Stimulated activated CD8-positive, alpha-beta memory T cell treated with anti-CD3 and anti-CD28 coated beads, Interleukin-7, amount 100 ng/mL, for 4 hours (primary cell): Measurements from ENCODE around the gene TTC3.
"Not testable (repeated sequence)": the region's sequence is repeated elsewhere in the genome, so short reads cannot be mapped to it uniquely, and the experiment has no call there.

Experiments used
- DNase-seq, 2 donors: peaks; one replicate each; pipeline ENCODE4 v3.0.0-alpha.2; 2020; ENCODE audit warnings: low read depth in 2 of 2

TTC3 gene

GRCh38 chr21:37072988-37073416 is at the start of gene TTC3, which contains the start of gene PIGP:
Gene TTC3 (plus strand): TSS chr21:37073254. CDS start chr21:37087258, 14,004 bp downstream.
Gene PIGP (minus strand): TSS chr21:37073071. CDS start chr21:37072515, 556 bp downstream.
- peak; percentile 92 to 97 for DNase-seq

- DNase-seq = no peak
Measured at GRCh38 chr21:37026499-37026898, 46.6 kb upstream of the TTC3 start.

- DNase-seq = no peak
Measured at GRCh38 chr21:37028570-37028969, 44.5 kb upstream of the TTC3 start.

- DNase-seq = no peak
Measured at GRCh38 chr21:37030864-37031263, 42.2 kb upstream of the TTC3 start.

- DNase-seq = no peak
Measured at GRCh38 chr21:37032293-37032692, 40.8 kb upstream of the TTC3 start.

- DNase-seq = no peak
Measured at GRCh38 chr21:37032877-37033471, 40.1 kb upstream of the TTC3 start.

GRCh38 chr21:37034394-37034793 is 38.7 kb upstream of the TTC3 start:
- DNase-seq = not testable (repeated sequence)

- no peak for DNase-seq
Measured at GRCh38 chr21:37036177-37036576, 36.9 kb upstream of the TTC3 start.

- no peak for DNase-seq
Measured at GRCh38 chr21:37039411-37040075, 33.5 kb upstream of the TTC3 start.

- no peak for DNase-seq
Measured at GRCh38 chr21:37040212-37040611, 32.8 kb upstream of the TTC3 start.

- DNase-seq = no peak
Measured at GRCh38 chr21:37041706-37042271, 31.3 kb upstream of the TTC3 start.

GRCh38 chr21:37043818-37044217 is 29.2 kb upstream of the TTC3 start:
- DNase-seq = no peak

GRCh38 chr21:37044643-37045042 is 28.4 kb upstream of the TTC3 start:
- no peak for DNase-seq

GRCh38 chr21:37045149-37045548 is 27.9 kb upstream of the TTC3 start:
- DNase-seq = no peak

GRCh38 chr21:37045556-37045955 is 27.5 kb upstream of the TTC3 start:
- no peak for DNase-seq

- no peak for DNase-seq
Measured at GRCh38 chr21:37047079-37047478, 26.0 kb upstream of the TTC3 start.

- not testable (repeated sequence) for DNase-seq
Measured at GRCh38 chr21:37049741-37050140, 23.3 kb upstream of the TTC3 start.

GRCh38 chr21:37055271-37055855 is 17.7 kb upstream of the TTC3 start:
- no peak for DNase-seq

- no peak for DNase-seq
Measured at GRCh38 chr21:37057614-37058013, 15.4 kb upstream of the TTC3 start.

- no peak for DNase-seq
Measured at GRCh38 chr21:37058261-37058660, 14.8 kb upstream of the TTC3 start.

- no peak for DNase-seq
Measured at GRCh38 chr21:37059181-37059580, 13.9 kb upstream of the TTC3 start.

- no peak for DNase-seq
Measured at GRCh38 chr21:37060296-37060695, 12.8 kb upstream of the TTC3 start.
